Activated naive CD8-positive, alpha-beta T cell treated with anti-CD3 and anti-CD28 coated beads, Interleukin-2, amount 50 U/mL, for 24 hours (primary cell): ENCODE data around the gene NCMAP.

Experiments used
- ATAC-seq: fragments of 150-1000 bp; cut with Tn5 transposase; one replicate; pipeline ENCODE4 v1.10.0; 2021
- DNase-seq: peaks from one replicate; pipeline ENCODE4 v3.0.0; 2021
- H3K27ac Mint-ChIP-seq: one replicate; pipeline ENCODE4 v1.8.0; 2021; ENCODE audit warnings: mild to moderate bottlenecking, mixed read lengths
- H3K27me3 Mint-ChIP-seq: one replicate; pipeline ENCODE4 v1.8.0; 2021; ENCODE audit warnings: mixed read lengths
- H3K36me3 Mint-ChIP-seq: one replicate; pipeline ENCODE4 v1.8.0; 2021; ENCODE audit warnings: low read depth, mixed read lengths
- H3K4me1 Mint-ChIP-seq: one replicate; pipeline ENCODE4 v1.8.0; 2021; ENCODE audit warnings: mixed read lengths
- H3K4me3 Mint-ChIP-seq: one replicate; pipeline ENCODE4 v1.8.0; 2021; ENCODE audit warnings: mild to moderate bottlenecking, moderate library complexity, mixed read lengths
- H3K9me3 Mint-ChIP-seq: one replicate; pipeline ENCODE4 v1.8.0; 2021; ENCODE audit warnings: mixed read lengths

The NCMAP gene

DNA sequence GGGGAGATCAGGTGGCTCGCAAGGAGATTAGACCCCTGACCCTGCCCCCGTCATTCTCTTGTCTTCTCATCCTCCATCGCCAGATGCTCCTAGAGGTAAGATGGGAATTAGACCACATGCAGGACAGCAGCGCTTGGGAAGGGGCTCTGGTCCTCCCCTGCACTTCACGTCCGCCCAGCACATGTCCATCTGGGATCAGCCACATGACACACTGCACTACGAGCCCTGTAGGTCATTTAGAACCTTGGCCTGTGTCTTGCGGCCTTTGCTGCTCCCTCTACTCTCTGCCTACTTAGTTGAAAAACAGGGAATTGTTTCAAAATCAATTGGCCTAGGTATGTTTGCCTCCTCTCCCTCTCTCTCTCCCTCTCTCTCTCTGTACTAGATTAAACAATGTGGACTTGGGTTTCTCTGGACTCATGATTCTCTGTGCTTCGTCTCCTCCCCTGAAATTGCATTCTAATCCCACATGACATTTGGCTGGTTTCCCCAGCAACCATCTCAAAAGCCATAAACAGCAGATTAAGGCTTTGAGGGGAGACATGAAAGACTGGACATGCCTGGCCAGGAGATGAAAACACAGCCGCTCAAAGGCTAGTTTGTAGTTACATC lies 3.8 kb upstream of the NCMAP start:
- Mint-ChIP-seq H3K4me1 (peaks cover 8% of the 10 kb centered on the region), H3K27ac (no peak overlapping the region), H3K9me3 (no peaks in the 10 kb centered on the region), H3K27me3 (peaks cover 18% of the 10 kb centered on the region), H3K4me3 (no peak overlapping the region), H3K36me3 (no peaks in the 10 kb centered on the region)
- DNase-seq (no peak), ATAC-seq (no peak)

DNA sequence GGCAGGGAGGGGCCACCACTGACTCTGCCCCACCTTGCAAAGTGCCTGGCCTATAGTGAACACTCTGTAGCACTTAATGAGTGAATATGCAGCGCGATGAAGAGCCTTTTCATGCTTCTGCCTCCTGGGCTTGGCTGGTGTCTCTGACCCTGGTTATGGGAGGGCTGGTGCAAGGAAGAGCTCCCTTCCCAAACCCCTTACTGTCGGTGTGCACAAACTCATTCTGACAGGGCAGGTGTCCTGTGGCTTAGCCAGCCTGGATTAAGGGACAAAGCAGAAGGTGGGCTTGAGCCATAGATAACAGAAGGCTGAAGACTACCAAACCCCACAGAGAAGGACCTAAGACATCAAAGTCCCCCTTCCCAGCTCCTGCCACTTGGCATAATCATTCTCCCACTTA lies 2.0 kb upstream of the NCMAP start:
- no peaks in the 10 kb centered on the region for H3K9me3 Mint-ChIP-seq
- H3K4me3 Mint-ChIP-seq: no peak overlapping the region
- ATAC-seq (no peak), DNase-seq (no peak)
- H3K36me3 Mint-ChIP-seq: no peaks in the 10 kb centered on the region
- H3K27me3 Mint-ChIP-seq: peaks cover 22% of the 10 kb centered on the region
- peaks cover 11% of the 10 kb centered on the region for H3K4me1 Mint-ChIP-seq
- H3K27ac Mint-ChIP-seq: no peak overlapping the region

DNA sequence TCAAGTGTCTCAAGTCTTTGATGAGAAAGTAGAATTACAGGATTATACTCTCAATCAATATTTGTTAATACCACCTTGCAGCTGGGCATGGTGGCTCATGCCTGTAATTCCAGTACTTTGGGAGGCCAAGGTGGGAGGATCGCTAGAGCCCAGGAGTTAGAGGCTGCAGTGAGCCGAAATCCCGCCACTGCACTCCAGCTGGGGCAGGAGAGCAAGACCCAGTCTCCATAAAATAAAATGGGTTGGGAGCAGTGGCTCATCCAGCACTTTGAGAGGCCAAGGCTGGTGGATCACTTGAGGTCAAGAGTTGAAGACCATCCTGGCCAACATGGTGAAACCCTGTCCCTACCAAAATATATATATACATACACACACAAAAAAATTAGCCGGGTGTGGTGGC lies 1.2 kb upstream of the NCMAP start:
- H3K27ac Mint-ChIP-seq: no peak overlapping the region
- peak overlapping the region; percentile 62 for H3K4me3 Mint-ChIP-seq
- H3K27me3 Mint-ChIP-seq: peaks cover 22% of the 10 kb centered on the region
- peaks cover 10% of the 10 kb centered on the region for H3K4me1 Mint-ChIP-seq
- no peak for ATAC-seq
- H3K36me3 Mint-ChIP-seq: no peaks in the 10 kb centered on the region
- no peak for DNase-seq
- no peaks in the 10 kb centered on the region for H3K9me3 Mint-ChIP-seq

DNA sequence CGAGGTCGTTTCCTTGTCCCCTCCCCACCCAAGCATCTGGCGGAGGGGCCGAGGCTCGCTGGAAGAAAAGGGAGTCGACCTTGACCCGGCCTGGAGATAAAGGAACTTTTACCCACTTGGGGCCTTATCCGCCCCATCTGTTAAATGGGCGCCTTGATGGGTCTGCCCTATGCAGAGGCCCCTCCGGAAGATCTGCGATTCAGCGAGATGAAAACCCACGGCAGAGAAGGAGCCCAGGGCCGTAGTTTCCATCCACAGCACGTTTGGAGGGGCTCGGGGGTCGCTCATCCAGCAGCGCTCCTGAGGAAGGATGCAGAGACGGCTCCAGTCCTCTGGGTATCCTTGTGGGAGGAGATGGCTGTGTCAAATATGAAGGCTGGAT lies 518 bp downstream of the NCMAP start:
- ATAC-seq (no peak), DNase-seq (no peak)
- H3K9me3 Mint-ChIP-seq: no peaks in the 10 kb centered on the region
- no peaks in the 10 kb centered on the region for H3K36me3 Mint-ChIP-seq
- H3K27me3 Mint-ChIP-seq: peaks cover 24% of the 10 kb centered on the region
- H3K4me1 Mint-ChIP-seq: peaks cover 10% of the 10 kb centered on the region
- peak overlapping the region; percentile 63 for H3K4me3 Mint-ChIP-seq
- no peak overlapping the region for H3K27ac Mint-ChIP-seq

DNA sequence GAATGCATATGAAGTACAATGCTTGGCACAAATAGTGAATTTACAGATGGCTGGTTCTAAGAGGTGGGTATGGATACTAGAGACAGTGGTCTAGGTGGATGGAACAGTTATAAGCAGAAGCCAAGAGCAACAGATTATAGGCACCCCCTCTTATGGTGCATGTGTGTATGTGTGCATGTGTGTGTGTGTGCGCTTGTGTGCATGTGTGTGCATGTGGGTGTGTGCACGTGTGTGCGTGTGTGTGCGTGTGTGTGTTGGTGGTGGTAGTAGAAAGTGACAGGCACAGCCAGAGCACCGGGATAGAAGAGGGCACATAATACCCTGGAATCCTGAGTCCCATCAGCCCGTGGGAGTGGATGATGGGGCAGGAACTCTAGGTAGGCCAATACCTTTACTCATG lies 1.3 kb downstream of the NCMAP start:
- DNase-seq (no peak), ATAC-seq (no peak)
- Mint-ChIP-seq H3K4me1 (peaks cover 10% of the 10 kb centered on the region), H3K4me3 (peak overlapping the region; percentile 63), H3K27ac (no peak overlapping the region), H3K27me3 (peaks cover 24% of the 10 kb centered on the region), H3K36me3 (no peaks in the 10 kb centered on the region), H3K9me3 (no peaks in the 10 kb centered on the region)

DNA sequence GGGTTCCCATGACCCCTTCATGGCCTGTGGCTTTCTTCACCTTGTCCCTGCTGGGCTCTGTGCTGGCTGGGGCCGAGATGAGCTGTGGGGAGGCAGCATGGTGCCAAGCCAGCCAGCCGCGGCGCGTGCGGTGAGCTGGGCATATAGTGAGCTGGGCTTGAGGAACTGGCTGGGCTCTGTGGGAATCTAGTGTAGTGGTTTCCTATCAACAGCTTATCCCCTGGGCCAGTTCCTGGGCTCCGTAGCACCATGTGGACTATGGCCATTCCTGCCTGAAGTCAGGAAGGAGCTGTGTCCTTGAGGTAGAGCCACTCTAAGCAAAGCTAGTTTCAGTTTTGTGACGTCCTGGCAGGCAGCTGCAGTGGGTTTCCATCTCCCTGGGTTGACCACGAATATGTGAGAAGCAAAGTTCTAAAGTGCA lies 1.8 kb downstream of the NCMAP start:
- peaks cover 24% of the 10 kb centered on the region for H3K27me3 Mint-ChIP-seq
- no peak overlapping the region for H3K4me3 Mint-ChIP-seq
- no peak for ATAC-seq

DNA sequence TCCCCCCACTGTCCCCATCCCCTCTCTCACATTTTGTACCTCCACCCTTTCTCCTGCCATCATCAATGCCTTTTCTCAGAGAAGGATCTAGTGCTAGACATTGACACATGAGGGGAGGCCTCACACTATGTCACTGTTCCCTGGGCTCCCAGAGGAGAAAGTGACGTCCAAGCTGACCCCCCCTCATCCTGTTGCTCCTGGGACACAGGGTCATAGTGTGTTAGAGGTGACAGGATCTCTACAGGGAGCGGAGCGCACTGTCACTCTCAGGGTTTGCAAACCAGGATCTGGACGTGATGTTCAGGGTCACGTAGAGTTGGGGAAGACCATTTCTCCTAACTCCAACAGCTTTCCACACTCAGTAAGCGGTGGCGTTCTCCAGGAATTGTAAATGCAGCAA lies 2.6 kb downstream of the NCMAP start:
- no peak overlapping the region for H3K4me3 Mint-ChIP-seq
- no peaks in the 10 kb centered on the region for H3K36me3 Mint-ChIP-seq
- no peak overlapping the region for H3K27ac Mint-ChIP-seq
- no peaks in the 10 kb centered on the region for H3K9me3 Mint-ChIP-seq
- DNase-seq: no peak
- H3K4me1 Mint-ChIP-seq: peaks cover 15% of the 10 kb centered on the region
- peaks cover 24% of the 10 kb centered on the region for H3K27me3 Mint-ChIP-seq
- ATAC-seq: no peak

More for the DNA sequence above, 1.8 kb downstream of the NCMAP start:
- H3K9me3 Mint-ChIP-seq: no peaks in the 10 kb centered on the region
- peaks cover 13% of the 10 kb centered on the region for H3K4me1 Mint-ChIP-seq
- DNase-seq: no peak
- H3K36me3 Mint-ChIP-seq: no peaks in the 10 kb centered on the region
- H3K27ac Mint-ChIP-seq: no peak overlapping the region

DNA sequence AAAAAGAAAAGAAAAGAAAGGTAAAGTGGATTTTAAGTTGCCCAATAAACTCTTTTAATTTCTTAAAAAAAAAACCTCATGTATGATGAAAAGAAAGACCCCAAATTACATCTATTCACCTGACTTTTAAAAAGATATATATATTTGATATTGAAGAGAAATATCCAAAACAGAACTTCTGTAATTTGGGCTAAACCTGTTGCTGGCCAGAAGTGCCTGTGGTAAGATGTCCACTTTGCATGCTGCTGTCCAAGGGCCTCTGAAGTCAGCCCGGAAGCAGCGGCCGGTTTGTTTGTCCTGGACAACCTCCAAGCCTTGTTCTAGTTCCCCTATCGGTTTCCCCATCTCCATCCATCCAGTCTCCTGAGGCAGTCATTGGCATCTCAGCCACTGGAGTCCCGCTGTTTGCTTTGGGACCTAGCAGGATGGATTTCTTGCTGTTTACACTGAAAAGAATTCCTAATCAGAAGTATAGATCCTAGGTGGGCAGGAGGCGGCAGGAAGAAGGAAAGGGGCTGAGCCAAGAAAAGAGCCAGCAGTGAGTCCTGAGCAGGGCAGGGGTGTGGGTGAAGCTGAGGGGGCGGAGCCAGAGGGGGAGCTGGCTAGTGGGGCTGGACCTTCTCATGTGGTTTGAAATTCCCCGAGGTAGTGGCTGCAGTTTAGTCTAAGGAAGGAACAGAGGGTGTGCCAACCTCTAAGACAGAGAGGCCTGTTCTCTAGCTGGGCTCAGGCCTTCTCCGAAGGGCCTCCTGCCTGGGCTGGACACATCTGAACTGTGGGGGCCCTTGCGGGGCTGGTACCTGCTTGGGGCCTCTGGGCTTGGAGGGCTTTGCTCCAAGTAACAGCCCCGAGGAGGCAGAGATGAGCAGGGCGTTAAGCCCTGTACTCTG lies 3.3 kb downstream of the NCMAP start:
- ATAC-seq: no peak
- Mint-ChIP-seq H3K27me3 (peaks cover 24% of the 10 kb centered on the region), H3K4me3 (no peak overlapping the region), H3K36me3 (no peaks in the 10 kb centered on the region), H3K27ac (no peak overlapping the region), H3K9me3 (no peaks in the 10 kb centered on the region), H3K4me1 (peaks cover 15% of the 10 kb centered on the region)
- DNase-seq: no peak

DNA sequence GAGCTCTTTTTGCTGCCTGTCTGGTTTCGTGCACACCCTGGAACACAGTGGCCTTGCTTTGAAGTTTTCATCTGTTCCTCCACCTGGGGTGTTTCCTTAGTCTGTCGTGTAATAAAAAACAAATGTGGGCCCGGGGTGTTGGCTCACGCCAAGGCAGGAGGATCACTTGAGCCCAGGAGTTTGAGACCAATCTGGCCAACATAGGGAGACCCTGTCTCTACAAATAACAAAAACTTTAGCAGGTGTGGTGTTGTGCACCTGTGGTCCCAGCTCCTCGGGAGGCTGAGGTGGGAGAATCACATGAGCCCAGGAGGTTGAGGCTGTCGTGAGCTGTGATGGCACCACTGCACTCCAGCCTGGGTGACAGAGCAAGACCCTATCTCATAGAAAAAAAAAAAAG lies 4.5 kb downstream of the NCMAP start:
- no peaks in the 10 kb centered on the region for H3K36me3 Mint-ChIP-seq
- no peak overlapping the region for H3K4me3 Mint-ChIP-seq
- ATAC-seq (no peak), DNase-seq (no peak)
- H3K27ac Mint-ChIP-seq: no peak overlapping the region
- peaks cover 14% of the 10 kb centered on the region for H3K4me1 Mint-ChIP-seq
- no peaks in the 10 kb centered on the region for H3K9me3 Mint-ChIP-seq
- peaks cover 18% of the 10 kb centered on the region for H3K27me3 Mint-ChIP-seq

DNA sequence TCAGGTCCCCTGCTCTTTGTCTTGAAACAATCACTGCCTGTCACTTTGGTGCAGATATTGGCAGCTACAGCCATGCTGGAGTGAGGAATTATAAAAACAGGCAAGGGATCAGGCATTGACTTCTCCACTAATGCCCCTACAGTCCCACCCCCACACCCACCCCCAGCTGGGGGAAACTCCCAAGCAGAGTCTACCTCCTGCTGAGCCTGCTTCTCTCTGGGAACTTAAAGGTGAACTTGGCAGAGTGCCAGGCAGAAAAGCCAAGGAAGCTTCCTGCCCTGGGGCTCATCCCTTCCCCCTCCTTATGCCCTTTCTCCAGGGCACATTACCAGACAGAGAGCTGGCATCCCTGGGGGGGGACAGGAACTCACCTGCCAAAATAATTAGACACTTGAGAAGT lies 6.7 kb downstream of the NCMAP start:
- no peak for ATAC-seq
- Mint-ChIP-seq H3K27me3 (peaks cover 2% of the 10 kb centered on the region), H3K36me3 (no peaks in the 10 kb centered on the region), H3K4me3 (no peak overlapping the region), H3K4me1 (peaks cover 14% of the 10 kb centered on the region), H3K27ac (no peak overlapping the region), H3K9me3 (no peaks in the 10 kb centered on the region)
- DNase-seq: no peak

DNA sequence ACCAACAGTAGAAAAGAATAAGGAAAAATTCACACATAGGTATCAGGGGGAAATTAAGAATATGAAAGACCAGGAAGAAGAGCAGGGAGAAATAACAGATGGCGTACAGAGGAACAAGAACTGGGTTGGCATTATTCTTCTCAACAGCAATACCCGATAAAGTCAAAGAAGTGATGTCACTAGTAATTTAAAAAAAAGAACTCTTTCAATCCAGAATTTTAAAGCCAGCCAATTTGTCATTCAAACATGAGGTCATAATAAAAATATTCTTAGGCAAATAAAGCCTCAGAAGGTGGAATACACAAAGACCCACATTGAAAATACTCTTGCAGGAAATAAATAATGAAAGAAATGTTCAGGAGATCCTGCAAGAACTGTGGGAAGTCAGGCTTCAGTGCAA lies 8.8 kb downstream of the NCMAP start:
- Mint-ChIP-seq H3K4me3 (no peak overlapping the region), H3K36me3 (no peaks in the 10 kb centered on the region), H3K4me1 (peaks cover 12% of the 10 kb centered on the region), H3K27me3 (peaks cover 2% of the 10 kb centered on the region), H3K27ac (no peak overlapping the region), H3K9me3 (no peaks in the 10 kb centered on the region)
- ATAC-seq (no peak), DNase-seq (no peak)

DNA sequence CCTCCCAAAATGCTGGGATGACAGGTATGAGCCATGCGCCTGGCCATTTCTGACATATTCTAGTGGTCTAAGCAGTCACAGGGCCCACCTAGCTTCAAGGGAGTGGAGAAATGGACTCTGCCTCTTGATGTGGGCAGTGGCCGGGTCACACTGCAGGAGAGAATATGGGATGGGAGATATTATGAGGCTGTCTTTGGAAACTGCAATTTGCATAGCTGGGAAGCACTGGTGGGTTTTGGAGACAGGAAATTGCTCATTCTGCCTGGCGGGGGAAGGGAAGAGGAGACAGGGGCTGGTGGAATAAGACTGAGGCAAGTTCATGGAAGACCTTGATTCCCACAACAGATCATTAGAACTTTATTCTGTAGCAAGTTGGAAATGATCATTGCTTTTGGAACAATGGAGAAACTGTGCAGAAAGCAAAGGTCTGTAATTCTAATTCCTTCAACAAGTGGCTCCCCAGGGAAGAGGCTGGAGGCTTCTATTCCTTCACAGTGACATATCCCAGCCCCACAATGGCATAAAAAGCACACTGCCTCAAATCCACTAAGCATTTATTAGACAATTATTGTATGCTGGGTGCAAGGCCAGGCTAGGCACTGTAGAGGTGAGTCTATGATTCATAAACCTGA lies 10.5 kb downstream of the NCMAP start:
- Mint-ChIP-seq H3K27me3 (no peaks in the 10 kb centered on the region), H3K9me3 (no peaks in the 10 kb centered on the region), H3K4me3 (no peak overlapping the region), H3K36me3 (no peaks in the 10 kb centered on the region), H3K4me1 (peaks cover 12% of the 10 kb centered on the region), H3K27ac (no peak overlapping the region)
- no peak for ATAC-seq
- no peak for DNase-seq

DNA sequence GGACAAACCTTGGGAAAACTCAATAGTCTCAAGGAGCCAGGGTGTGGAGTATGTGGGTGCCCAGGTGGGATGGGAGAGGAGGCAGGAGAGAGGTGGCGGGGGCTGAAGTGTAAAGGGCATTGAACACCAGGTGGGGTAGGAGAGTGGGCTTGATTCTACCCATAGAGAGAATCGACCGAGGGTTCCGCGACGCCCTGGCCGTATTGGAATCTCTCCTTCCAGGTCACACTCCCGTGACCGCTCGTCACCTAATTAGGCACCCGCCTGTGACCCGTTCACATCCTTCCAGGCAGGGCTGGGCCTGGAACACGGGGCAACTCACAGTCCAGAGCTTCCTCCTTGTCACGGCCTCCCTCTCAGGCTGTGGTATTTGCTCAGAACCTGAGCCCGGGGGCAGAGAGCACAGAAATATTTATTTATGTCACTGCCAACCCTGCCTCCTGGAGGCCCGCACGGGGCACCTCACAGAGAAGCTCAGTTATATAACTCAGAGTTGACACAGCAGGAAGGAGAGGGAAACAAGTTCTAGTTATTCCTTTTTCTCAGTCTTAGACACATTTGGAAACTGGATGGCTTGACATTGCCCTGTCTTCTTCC lies 12.0 kb downstream of the NCMAP start:
- Mint-ChIP-seq H3K36me3 (no peaks in the 10 kb centered on the region), H3K27ac (no peak overlapping the region), H3K9me3 (no peaks in the 10 kb centered on the region), H3K27me3 (no peaks in the 10 kb centered on the region), H3K4me1 (peaks cover 16% of the 10 kb centered on the region), H3K4me3 (no peak overlapping the region)
- ATAC-seq: no peak
- DNase-seq: no peak

DNA sequence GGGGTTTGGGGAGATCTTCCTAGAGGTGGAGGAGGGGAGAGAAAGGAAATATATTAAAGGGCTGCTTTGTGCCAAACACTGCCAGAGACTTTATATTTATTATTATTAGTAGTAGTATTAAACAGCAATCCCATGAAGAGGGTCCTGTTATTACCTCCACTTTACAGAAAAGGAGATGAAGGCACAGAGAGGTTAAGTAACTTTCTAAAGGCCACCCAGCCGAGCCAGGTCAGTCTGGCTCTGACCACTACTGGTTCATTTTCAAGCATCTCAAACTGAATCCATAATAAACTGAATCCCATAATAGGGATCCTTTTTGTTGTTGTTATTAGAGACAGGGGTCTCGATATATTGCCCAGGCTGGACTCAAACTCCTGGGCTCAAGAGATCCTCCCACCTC lies 12.6 kb downstream of the NCMAP start:
- H3K4me1 Mint-ChIP-seq: peaks cover 17% of the 10 kb centered on the region
- ATAC-seq: no peak
- H3K9me3 Mint-ChIP-seq: no peaks in the 10 kb centered on the region
- H3K36me3 Mint-ChIP-seq: no peaks in the 10 kb centered on the region
- no peak overlapping the region for H3K27ac Mint-ChIP-seq
- DNase-seq: no peak
- no peaks in the 10 kb centered on the region for H3K27me3 Mint-ChIP-seq
- H3K4me3 Mint-ChIP-seq: no peak overlapping the region
